GM23338 (cell line): Measurements from ENCODE around the gene TSR1. TPM values are rescaled to one million over a fixed set of nuclear protein-coding genes. Genes with fewer than 3 reads are reported as not detected.
A peak's percentile ranks its signal among the peaks of the same experiment; 100 is the strongest.

ENCODE experiments used
- ATAC-seq: fragments of 200-7000 bp; cut with Tn5 transposase; 3 replicates; pipeline ENCODE4 v1.9.1; 2020
- DNase-seq: peaks from one replicate; pipeline ENCODE4 v3.0.0-alpha.2; 2015; ENCODE audit warnings: low spot score
- H2AFZ ChIP-seq: fragments of 200-600 bp; sonication (generic); 2 replicates; pipeline ENCODE4 v1.8.0; 2016; ENCODE audit warnings: antibody characterized with exemption, mild to moderate bottlenecking, moderate library complexity
- H3F3A ChIP-seq: fragments of 200-600 bp; sonication (generic); replicated peaks from 2 replicates; pipeline ENCODE4 v1.8.0; 2017; ENCODE audit warnings: antibody characterized with exemption, mixed run types, low read depth
- H3K27ac ChIP-seq: fragments of 200-600 bp; sonication (generic); 2 replicates; pipeline ENCODE4 v1.6.1; 2016; ENCODE audit warnings: low read depth
- H3K27me3 ChIP-seq: fragments of 200-600 bp; sonication (generic); 2 replicates; pipeline ENCODE4 v1.8.0; 2016; ENCODE audit warnings: mild to moderate bottlenecking, mixed run types, moderate library complexity; ENCODE audit not compliant: insufficient read depth
- H3K36me3 ChIP-seq: fragments of 200-600 bp; sonication (generic); 2 replicates; pipeline ENCODE4 v1.8.0; 2016; ENCODE audit warnings: mild to moderate bottlenecking; ENCODE audit not compliant: insufficient read depth
- H3K4me1 ChIP-seq: fragments of 200-600 bp; sonication (generic); 2 replicates; pipeline ENCODE4 v1.8.0; 2016; ENCODE audit warnings: mild to moderate bottlenecking, moderate library complexity; ENCODE audit not compliant: insufficient read depth
- H3K4me2 ChIP-seq: fragments of 200-600 bp; sonication (generic); 2 replicates; pipeline ENCODE4 v1.7.1; 2017; ENCODE audit warnings: mixed run types
- H3K4me3 ChIP-seq: fragments of 200-600 bp; sonication (generic); 2 replicates; pipeline ENCODE4 v1.6.1; 2016; ENCODE audit warnings: mixed run types
- H3K79me2 ChIP-seq: fragments of 200-600 bp; sonication (generic); replicated peaks from 2 replicates; pipeline ENCODE4 v1.8.0; 2017; ENCODE audit warnings: mild to moderate bottlenecking; ENCODE audit not compliant: insufficient read depth
- H3K9me2 ChIP-seq: fragments of 200-600 bp; sonication (generic); 2 replicates; pipeline ENCODE4 v1.8.0; 2017; ENCODE audit not compliant: insufficient read depth
- H4K20me1 ChIP-seq: fragments of 200-600 bp; sonication (generic); replicated peaks from 2 replicates; pipeline ENCODE4 v1.8.0; 2017; ENCODE audit warnings: mild to moderate bottlenecking; ENCODE audit not compliant: insufficient read depth
- H3K27ac Mint-ChIP-seq: 2 replicates; pipeline ENCODE4 v1.8.0; 2020; ENCODE audit warnings: inconsistent platforms, mild to moderate bottlenecking, moderate library complexity, mixed read lengths
- H3K27me3 Mint-ChIP-seq: 3 replicates; pipeline ENCODE4 v1.8.0; 2022; ENCODE audit warnings: low read depth, mild to moderate bottlenecking, moderate library complexity, mixed read lengths, inconsistent platforms; ENCODE audit not compliant: insufficient read depth, poor library complexity
- H3K36me3 Mint-ChIP-seq: 3 replicates; pipeline ENCODE4 v1.8.0; 2021; ENCODE audit warnings: low read depth, mild to moderate bottlenecking, inconsistent platforms, moderate library complexity, mixed read lengths
- H3K4me1 Mint-ChIP-seq: 3 replicates; pipeline ENCODE4 v1.8.0; 2020; ENCODE audit warnings: mild to moderate bottlenecking, inconsistent platforms, mixed read lengths
- H3K4me3 Mint-ChIP-seq: 3 replicates; pipeline ENCODE4 v1.8.0; 2021; ENCODE audit warnings: moderate library complexity, mild to moderate bottlenecking, inconsistent platforms, mixed read lengths
- H3K9me3 Mint-ChIP-seq: 3 replicates; pipeline ENCODE4 v1.8.0; 2020; ENCODE audit warnings: moderate library complexity, mild to moderate bottlenecking, inconsistent platforms, mixed read lengths
- ETS1 ChIP-seq: IDR thresholded peaks from 2 replicates; pipeline ENCODE4 v1.6.1; 2016; ENCODE audit warnings: antibody characterized with exemption
- JUNB ChIP-seq: IDR thresholded peaks from one replicate; pipeline ENCODE4 v1.6.1; 2016; ENCODE audit warnings: antibody characterized with exemption; ENCODE audit not compliant: unreplicated experiment
- POLR2AphosphoS5 ChIP-seq: IDR thresholded peaks from 2 replicates; pipeline ENCODE4 v1.6.1; 2016; ENCODE audit warnings: antibody characterized with exemption, low read depth
- ZNF114 ChIP-seq: fragments of 250-450 bp; sonication (Bioruptor Pico); IDR thresholded peaks from 2 replicates; pipeline ENCODE4 v1.5.0; 2020; ENCODE audit warnings: mild to moderate bottlenecking, moderate library complexity
- ZNF462 ChIP-seq: fragments of 250-450 bp; sonication (Bioruptor Pico); IDR thresholded peaks from 2 replicates; pipeline ENCODE4 v1.5.0; 2020; ENCODE audit warnings: mild to moderate bottlenecking, moderate library complexity
- polyA plus RNA-seq: library from polyadenylated mRNA; unstranded; fragments of >200 nt; fragmentation: Nextera tagmentation; extraction: Ambion mirVana; gene quantifications from 2 replicates; pipeline ENCODE4 v1.2.1, GENCODE V29; 2016
- total RNA-seq: library from RNA; depleted of rRNA; stranded (reverse); fragments of >200 nt; shearing (Covaris generic); gene quantifications from 2 replicates; pipeline ENCODE4 v1.2.3, GENCODE V29; 2014

Gene TSR1
- total and polyA plus RNA-seq, 2 experiments from 2014 or later, result 36.9 to 108 TPM

GRCh38 chr17:2312736-2313135 lies 23.5 kb downstream of the TSR1 start (continued):
- TF ChIP-seq ZNF462 (CRISPR knock-in tag), result no peak

GRCh38 chr17:2309338-2310154 lies 26.7 kb downstream of the TSR1 start:
- Histone ChIP-seq H2AFZ (no peak overlapping the region), H3K36me3 (no peaks in the 10 kb centered on the region), H3K27ac (peak overlapping the region; percentile 47; the same call in 1 of the 2 replicates), H3K79me2 (no peaks in the 10 kb centered on the region), H3F3A (peaks cover 11% of the 10 kb centered on the region; the same call in 1 of the 2 replicates), H3K4me2 (no peak overlapping the region), H3K4me1 (no peaks in the 10 kb centered on the region), H4K20me1 (no peaks in the 10 kb centered on the region; the same call in 1 of the 2 replicates), H3K9me2 (no peaks in the 10 kb centered on the region), H3K27me3 (no peaks in the 10 kb centered on the region), H3K4me3 (no peak overlapping the region)
- Mint-ChIP-seq H3K36me3 (peaks cover 6% of the 10 kb centered on the region; the same call in 1 of the 3 replicates), H3K27me3 (peaks cover 5% of the 10 kb centered on the region), H3K9me3 (no peaks in the 10 kb centered on the region), H3K4me1 (no peaks in the 10 kb centered on the region; the same call in 2 of the 3 replicates), H3K27ac (no peak overlapping the region), H3K4me3 (no peak overlapping the region)
- DNase-seq (no peak), ATAC-seq (no peak)
- TF ChIP-seq ETS1 (no peak), JUNB (no peak), POLR2AphosphoS5 (no peak), ZNF114 (CRISPR knock-in tag) (no peak), ZNF462 (CRISPR knock-in tag) (no peak)
